ENCODE data around the gene GPR137.

- TF ChIP-seq CTCF (IDR thresholded peaks at IDR 0.05; ENCODE audit: poor library complexity, severe bottlenecking) (no peak), EZH2 (IDR thresholded peaks at IDR 0.05; ENCODE audit: borderline replicate concordance, insufficient read depth, low read length, poor library complexity, severe bottlenecking) (no peak), EP300 (conservative IDR thresholded peaks at IDR 0.05; ENCODE audit: poor library complexity, severe bottlenecking) (no peak), RAD21 (conservative IDR thresholded peaks at IDR 0.05) (no peak), REST (IDR thresholded peaks at IDR 0.05; ENCODE audit: borderline replicate concordance) (no peak)
Observed at GRCh38 chr11:64316672-64317324, 31.1 kb downstream of the GPR137 start.

Measured in neural cell (in vitro differentiated cells).